Progenitor cell of endocrine pancreas (in vitro differentiated cells): ENCODE results near the gene PTPRA. TPM values are rescaled to one million over a fixed set of nuclear protein-coding genes. Genes with fewer than 3 reads are reported as not detected.

Experiments
- DNase-seq: peaks from one replicate; pipeline ENCODE4 v3.0.0; 2021; ENCODE audit warnings: low spot score; ENCODE audit not compliant: unreplicated experiment
- H3K27ac Mint-ChIP-seq: 2 replicates; pipeline ENCODE4 v1.8.0; 2021; ENCODE audit warnings: mild to moderate bottlenecking, moderate library complexity, mixed read lengths
- H3K27me3 Mint-ChIP-seq: 2 replicates; pipeline ENCODE4 v1.8.0; 2021; ENCODE audit warnings: mixed read lengths
- H3K36me3 Mint-ChIP-seq: 2 replicates; pipeline ENCODE4 v1.8.0; 2022; ENCODE audit warnings: mixed read lengths; ENCODE audit not compliant: insufficient read depth
- H3K4me1 Mint-ChIP-seq: 2 replicates; pipeline ENCODE4 v1.8.0; 2021; ENCODE audit warnings: low read depth, mixed read lengths
- H3K4me3 Mint-ChIP-seq: 2 replicates; pipeline ENCODE4 v1.8.0; 2021; ENCODE audit warnings: low read depth, mild to moderate bottlenecking, moderate library complexity, mixed read lengths
- H3K9me3 Mint-ChIP-seq: 2 replicates; pipeline ENCODE4 v1.8.0; 2021; ENCODE audit warnings: low read depth, mixed read lengths
- CTCF ChIP-seq: fragments of 200-600 bp; sonication (generic); IDR thresholded peaks from one replicate; pipeline ENCODE4 v1.5.0; 2021; ENCODE audit warnings: antibody characterized with exemption, mild to moderate bottlenecking; ENCODE audit not compliant: unreplicated experiment
- total RNA-seq: library from RNA; stranded (reverse); gene quantifications from 2 replicates; pipeline ENCODE4 v1.2.1, GENCODE V29; 2021

Gene PTPRA
- total RNA-seq, 1 donor from 2014 or later: 73.2 TPM

- H3K36me3 Mint-ChIP-seq: peaks cover 15% of the 10 kb centered on the region
- no peak for DNase-seq
- TF ChIP-seq CTCF: no peak
- peak overlapping the region; percentile 94 for H3K27ac Mint-ChIP-seq
- H3K4me3 Mint-ChIP-seq: peak overlapping the region; percentile 63
- H3K27me3 Mint-ChIP-seq: no peaks in the 10 kb centered on the region
- H3K4me1 Mint-ChIP-seq: peaks cover 26% of the 10 kb centered on the region
- H3K9me3 Mint-ChIP-seq: no peaks in the 10 kb centered on the region
Measured at GRCh38 chr20:3041854-3042409, 168.7 kb downstream of the PTPRA start.

GRCh38 chr20:3042625-3043024 is 169.3 kb downstream of the PTPRA start:
- Mint-ChIP-seq H3K27me3 (no peaks in the 10 kb centered on the region), H3K27ac (peak overlapping the region; percentile 94), H3K4me1 (peaks cover 28% of the 10 kb centered on the region)

GRCh38 chr20:3043322-3043721 is 170.0 kb downstream of the PTPRA start, which contains the start of gene GNRH2:
Gene GNRH2 (plus strand): TSS chr20:3043622. CDS start chr20:3044415, 793 bp downstream.
- DNase-seq: no peak
- no peak for TF ChIP-seq CTCF
- peaks cover 18% of the 10 kb centered on the region for H3K36me3 Mint-ChIP-seq
- peak within 1 kb of the TSS; percentile 94 for H3K27ac Mint-ChIP-seq
- no peaks in the 10 kb centered on the region for H3K27me3 Mint-ChIP-seq
- H3K4me1 Mint-ChIP-seq: peaks cover 28% of the 10 kb centered on the region
- H3K4me3 Mint-ChIP-seq: peak within 1 kb of the TSS; percentile 63
- H3K9me3 Mint-ChIP-seq: no peaks in the 10 kb centered on the region

More at GRCh38 chr20:3042625-3043024, 169.3 kb downstream of the PTPRA start:
- peaks cover 17% of the 10 kb centered on the region for H3K36me3 Mint-ChIP-seq
- TF ChIP-seq CTCF: no peak
- no peak for DNase-seq
- no peaks in the 10 kb centered on the region for H3K9me3 Mint-ChIP-seq
- H3K4me3 Mint-ChIP-seq: peak overlapping the region; percentile 63

GRCh38 chr20:3044336-3044965 is 171.2 kb downstream of the PTPRA start:
- H3K9me3 Mint-ChIP-seq: no peaks in the 10 kb centered on the region
- H3K4me3 Mint-ChIP-seq: peak overlapping the region; percentile 78
- no peaks in the 10 kb centered on the region for H3K27me3 Mint-ChIP-seq

More at GRCh38 chr20:3044336-3044965, 171.2 kb downstream of the PTPRA start:
- no peak for TF ChIP-seq CTCF
- Mint-ChIP-seq H3K36me3 (peaks cover 16% of the 10 kb centered on the region), H3K27ac (no peak overlapping the region), H3K4me1 (peaks cover 28% of the 10 kb centered on the region)
- no peak for DNase-seq
